HG02763 (cell line): Measurements from ENCODE around the gene OR8B4.
"Not testable (repeated sequence)": the region's sequence is repeated elsewhere in the genome, so short reads cannot be mapped to it uniquely, and the experiment has no call there.

Source experiments
- ATAC-seq: cut with Tn5 transposase; IDR thresholded peaks from one replicate; pipeline ENCODE4 v1.9.1; 2021; ENCODE audit warnings: mild to moderate bottlenecking, moderate library complexity; ENCODE audit not compliant: unreplicated experiment

Gene OR8B4, protein sequence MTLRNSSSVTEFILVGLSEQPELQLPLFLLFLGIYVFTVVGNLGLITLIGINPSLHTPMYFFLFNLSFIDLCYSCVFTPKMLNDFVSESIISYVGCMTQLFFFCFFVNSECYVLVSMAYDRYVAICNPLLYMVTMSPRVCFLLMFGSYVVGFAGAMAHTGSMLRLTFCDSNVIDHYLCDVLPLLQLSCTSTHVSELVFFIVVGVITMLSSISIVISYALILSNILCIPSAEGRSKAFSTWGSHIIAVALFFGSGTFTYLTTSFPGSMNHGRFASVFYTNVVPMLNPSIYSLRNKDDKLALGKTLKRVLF

DNA sequence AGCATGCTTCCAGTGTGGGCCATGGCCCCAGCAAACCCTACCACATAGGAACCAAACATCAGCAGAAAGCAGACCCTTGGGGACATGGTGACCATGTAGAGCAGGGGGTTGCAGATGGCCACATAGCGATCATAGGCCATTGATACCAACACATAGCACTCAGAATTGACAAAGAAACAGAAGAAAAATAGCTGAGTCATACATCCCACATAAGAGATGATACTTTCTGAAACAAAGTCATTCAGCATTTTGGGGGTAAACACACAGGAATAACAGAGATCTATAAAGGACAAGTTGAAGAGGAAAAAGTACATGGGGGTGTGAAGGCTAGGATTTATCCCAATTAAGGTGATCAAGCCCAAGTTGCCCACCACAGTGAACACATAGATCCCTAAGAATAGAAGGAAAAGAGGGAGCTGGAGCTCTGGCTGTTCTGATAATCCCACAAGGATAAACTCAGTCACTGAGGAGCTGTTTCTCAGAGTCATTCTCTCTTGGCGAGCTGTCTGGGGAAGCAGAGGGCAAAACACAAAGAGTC is at the start of gene OR8B4:
Gene OR8B4, minus strand, starts transcription at position 488 of the 538 bp plus-strand sequence. Its CDS starts 0 bp downstream, at position 488.
- ATAC-seq, result no peak

DNA sequence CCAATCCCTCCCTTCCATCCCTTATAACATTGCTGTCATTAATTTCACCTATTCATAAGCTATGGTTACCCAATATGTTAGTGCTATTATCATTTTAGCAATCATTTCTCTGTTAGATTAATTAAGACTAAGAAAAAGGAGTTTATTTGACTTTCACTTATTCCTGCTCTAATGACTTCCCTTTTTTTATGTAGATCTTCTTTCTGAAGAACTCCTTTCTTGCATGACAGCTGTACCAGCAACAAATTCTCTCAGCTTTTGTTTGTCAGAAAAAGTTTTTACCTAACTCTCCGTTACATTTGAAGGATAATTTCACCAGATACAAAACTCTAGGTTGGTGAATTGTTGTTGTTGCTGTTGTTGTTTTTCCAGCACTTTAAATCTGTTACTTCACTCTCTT is 49.4 kb upstream of the OR8B4 start:
- ATAC-seq, result no peak

DNA sequence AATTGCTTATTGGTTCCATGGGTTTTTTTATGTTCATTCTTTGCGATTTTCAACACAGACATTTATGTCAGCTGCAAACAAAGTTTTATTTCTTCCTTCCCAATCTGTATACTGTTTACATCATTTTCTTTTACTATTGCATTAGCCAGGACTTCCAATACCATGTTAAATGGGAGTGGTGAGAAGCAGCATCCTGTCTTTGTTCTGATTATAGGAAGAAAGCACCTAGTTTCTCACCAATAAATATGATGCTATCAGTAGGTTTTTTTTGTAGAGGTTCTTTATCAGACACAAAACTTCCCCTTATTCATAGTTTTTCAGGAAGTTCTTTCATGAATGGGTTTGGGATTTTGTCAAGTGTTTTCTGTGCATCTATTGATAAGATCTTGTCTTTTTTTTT is 48.8 kb upstream of the OR8B4 start:
- no peak for ATAC-seq

DNA sequence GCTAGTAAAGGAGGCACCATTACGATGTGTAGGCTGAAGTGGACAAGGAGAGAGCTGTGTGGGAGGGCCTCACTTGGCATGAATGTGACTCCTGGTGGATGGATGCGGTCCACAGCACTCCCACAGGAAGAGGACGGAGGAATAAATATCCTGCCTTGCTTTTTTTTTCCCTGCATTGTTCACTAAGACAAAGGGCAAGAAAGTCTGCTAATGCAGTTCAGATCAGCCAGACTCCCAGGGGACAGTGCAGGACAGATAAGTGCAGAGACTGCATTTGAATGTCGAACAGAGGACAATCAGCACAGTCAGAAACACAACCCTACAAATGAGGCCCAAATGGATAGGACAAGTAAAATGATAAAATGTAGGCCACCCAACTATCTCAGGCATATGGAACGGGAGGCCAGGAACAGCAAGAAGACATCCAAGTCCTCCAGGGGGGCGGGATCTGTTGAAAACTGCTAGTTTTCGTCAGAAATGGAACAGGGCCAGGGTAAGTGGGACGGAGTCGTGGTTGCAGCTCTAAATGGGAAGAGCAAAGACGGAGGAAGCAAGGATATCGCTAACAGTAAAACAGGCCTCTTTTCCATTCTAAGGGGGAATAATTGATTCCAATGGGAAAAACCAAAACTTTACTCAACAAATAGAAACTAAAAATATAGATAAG is 46.0 kb upstream of the OR8B4 start:
- no peak for ATAC-seq

GRCh38 chr11:124467381-124467927 is 42.8 kb upstream of the OR8B4 start:
- ATAC-seq, result no peak

GRCh38 chr11:124465368-124465767 is 40.7 kb upstream of the OR8B4 start:
- no peak for ATAC-seq

GRCh38 chr11:124463990-124464389 is 39.3 kb upstream of the OR8B4 start:
- ATAC-seq, result no peak

GRCh38 chr11:124463324-124463723 is 38.7 kb upstream of the OR8B4 start:
- no peak for ATAC-seq

GRCh38 chr11:124460459-124460858 is 35.8 kb upstream of the OR8B4 start:
- ATAC-seq, result no peak

DNA sequence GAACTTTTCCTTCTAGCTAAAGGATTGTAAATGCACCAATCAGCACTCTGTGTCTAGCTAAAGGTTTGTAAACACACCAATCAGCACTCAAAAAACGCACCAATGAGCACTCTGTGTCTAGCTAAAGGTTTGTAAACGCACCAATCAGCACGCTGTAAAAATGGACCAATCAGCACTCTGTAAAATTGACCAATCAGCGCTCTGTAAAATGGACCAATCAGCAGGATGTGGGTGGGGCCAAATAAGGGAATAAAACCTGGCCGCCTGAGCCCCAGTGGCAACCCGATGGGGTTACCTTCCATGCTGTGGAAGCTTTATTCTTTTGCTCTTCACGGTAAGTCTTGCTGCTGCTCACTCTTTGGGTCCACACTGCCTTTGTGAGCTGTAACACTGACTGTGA is 34.7 kb upstream of the OR8B4 start:
- not testable (repeated sequence) for ATAC-seq

GRCh38 chr11:124454552-124454951 is 29.9 kb upstream of the OR8B4 start:
- no peak for ATAC-seq

- ATAC-seq, result no peak
Observed at GRCh38 chr11:124446916-124447315, 22.2 kb upstream of the OR8B4 start.

DNA sequence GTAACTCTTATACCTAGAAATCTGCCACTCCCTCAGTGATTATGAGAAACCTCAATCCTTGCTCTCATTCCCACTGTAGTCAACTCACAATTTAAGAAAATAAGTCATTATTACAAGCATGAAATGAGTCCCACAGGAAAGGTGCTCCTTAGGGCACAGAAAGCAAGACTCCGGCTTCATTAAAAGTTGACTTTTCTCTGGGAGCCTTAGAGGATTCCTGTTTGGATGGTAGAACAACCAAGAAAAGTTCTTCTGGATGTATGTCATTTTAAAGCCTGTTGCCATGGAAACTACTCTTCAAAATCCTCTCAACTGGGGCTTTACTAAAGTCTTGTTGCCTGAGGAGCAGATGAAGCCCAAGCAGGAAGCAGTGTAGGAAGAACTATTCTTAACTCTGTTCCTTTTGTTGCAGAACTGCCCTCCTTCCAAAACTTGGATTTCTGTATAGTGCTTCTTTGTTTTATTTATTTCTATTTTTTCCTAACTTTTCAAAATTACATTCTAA is 21.0 kb upstream of the OR8B4 start, which contains the start of gene OR8B8:
Gene OR8B8, minus strand, starts transcription at position 51 of the 505 bp plus-strand sequence. CDS start 4,611 bp downstream, outside the sequence.
- no peak for ATAC-seq

- ATAC-seq, result no peak
Observed at GRCh38 chr11:124442847-124443246, 18.2 kb upstream of the OR8B4 start.

- ATAC-seq, result no peak
Observed at GRCh38 chr11:124442442-124442841, 17.8 kb upstream of the OR8B4 start.

- ATAC-seq, result no peak
Observed at GRCh38 chr11:124441519-124441918, 16.8 kb upstream of the OR8B4 start.

DNA sequence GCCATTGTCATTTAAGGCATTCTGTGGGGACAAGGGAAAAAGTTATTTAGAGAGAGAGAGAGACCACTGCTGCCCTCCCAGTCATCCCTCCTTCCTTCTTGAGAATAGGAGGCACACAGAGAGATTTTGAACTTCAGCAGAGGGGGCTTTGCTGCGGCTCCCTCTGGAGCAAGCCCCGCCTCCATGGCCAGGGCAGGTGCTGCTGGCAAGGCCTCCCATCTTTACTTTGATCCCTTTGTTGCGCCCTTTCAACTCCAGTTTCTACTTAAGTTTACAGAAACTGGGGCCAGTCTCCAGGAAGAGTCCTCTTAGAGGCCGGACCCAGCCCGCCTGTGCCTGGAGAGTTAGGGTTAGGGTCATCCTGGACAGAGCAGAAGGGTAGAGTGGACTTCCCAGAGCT is 16.4 kb upstream of the OR8B4 start:
- no peak for ATAC-seq

DNA sequence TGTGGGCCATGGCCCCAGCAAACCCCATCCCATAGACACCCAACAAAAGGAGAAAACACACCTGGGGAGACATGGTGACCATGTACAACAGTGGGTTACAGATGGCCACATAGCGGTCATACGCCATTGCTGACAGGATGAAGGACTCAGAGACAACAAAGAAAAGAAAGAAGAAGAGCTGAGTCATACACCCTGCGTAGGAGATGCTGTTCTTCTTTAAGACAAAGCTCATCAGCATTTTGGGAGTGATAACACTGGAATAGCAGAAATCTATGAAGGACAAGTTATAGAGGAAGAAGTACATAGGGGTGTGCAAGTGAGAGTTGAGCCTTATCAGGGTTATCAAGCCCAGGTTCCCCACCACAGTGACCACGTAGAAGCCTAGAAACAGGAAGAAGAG is 15.9 kb upstream of the OR8B4 start:
- no peak for ATAC-seq

- ATAC-seq, result no peak
Observed at GRCh38 chr11:124434699-124435098, 10.0 kb upstream of the OR8B4 start.

DNA sequence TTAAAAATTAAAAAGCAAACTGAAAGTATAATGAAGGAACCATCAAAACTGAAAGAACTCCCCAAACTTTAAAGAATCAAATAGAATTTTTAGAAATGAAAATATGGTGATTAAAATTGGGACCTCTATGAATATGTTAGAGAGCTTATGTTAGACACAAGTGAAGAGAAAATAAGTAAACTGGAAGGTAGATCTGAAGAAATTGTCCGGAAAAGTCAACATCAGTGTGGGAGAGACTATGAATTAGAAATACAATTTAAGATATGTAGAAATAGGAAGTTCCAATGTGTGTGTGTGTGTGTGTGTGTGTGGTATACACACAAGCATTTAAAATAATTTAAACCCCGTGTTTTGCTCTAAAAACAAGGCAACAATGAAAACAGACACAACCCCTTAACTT is 4.9 kb upstream of the OR8B4 start:
- no peak for ATAC-seq

- no peak for ATAC-seq
Observed at GRCh38 chr11:124421043-124421442, 3.6 kb downstream of the OR8B4 start.
